Measurements from ENCODE around the gene IFRD2. TPM values are rescaled to one million over a fixed set of nuclear protein-coding genes. Genes with fewer than 3 reads are reported as not detected.
A peak's percentile ranks its signal among the peaks of the same experiment; 100 is the strongest.
"Not testable (repeated sequence)": the region's sequence is repeated elsewhere in the genome, so short reads cannot be mapped to it uniquely, and the experiment has no call there.

IFRD2 gene
- total RNA-seq, 2 donors from 2014 or later: 63.8 to 100 TPM

DNA sequence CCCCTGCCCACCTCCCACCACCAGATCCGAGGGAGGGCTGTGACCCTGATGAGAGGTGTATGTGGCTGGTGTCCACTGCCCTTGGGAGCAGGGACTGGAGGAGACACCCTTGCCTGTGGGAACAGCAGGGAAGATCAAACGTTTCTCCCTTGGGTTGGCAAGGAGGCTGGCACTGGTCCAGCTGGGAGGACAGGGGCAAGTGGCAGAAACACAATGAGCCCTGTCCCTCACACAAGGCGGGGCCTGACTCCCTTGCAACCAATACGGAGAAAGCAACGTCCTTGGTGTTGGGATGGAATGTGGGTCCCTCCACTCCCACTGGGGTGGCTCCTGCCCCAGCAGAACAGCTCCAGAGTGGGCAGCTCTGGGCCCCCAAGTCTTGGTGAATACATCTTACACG is 25.1 kb upstream of the IFRD2 start:
- no peak for ATAC-seq
- H3K27ac Mint-ChIP-seq: peak overlapping the region in 1 of 2 donors; percentile 60

DNA sequence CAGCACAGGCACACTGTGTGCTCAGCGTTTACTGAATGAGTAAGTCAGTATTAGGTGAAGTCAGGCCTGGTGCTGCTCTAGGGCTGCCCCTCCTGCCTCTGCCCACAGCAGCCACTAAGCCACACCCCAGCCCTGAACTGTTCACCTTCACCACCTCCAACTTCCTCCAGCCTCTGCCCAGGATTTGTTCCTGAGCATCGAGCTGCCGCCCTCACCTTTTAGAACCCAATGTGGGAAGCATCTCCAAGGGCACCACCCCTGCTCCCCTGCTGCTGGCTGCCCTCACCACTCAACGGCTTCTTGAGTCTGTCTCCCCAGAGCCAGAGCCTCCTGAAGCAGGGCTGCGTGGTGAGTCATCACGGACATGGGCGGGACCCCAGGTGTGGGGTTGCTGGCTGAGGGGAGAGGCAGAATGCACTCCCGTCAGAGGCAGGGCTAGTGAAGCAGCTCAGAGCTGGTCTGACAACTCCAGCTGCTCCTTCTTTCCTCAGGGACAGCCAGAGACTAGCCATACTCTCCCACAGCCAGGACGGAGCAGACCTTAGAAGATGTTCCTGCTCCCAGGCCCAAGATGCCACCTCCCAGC is 24.5 kb upstream of the IFRD2 start:
- Mint-ChIP-seq H3K27ac (peak overlapping the region; percentile 19 to 60), H3K36me3 (no peaks in the 10 kb centered on the region), H3K9me3 (no peaks in the 10 kb centered on the region)
- ATAC-seq: no peak
- DNase-seq (ENCODE audit: low spot score in 2 of 2): no peak

More for the DNA sequence above, 25.1 kb upstream of the IFRD2 start:
- no peak for DNase-seq (ENCODE audit: low spot score in 2 of 2)
- Mint-ChIP-seq H3K9me3 (no peaks in the 10 kb centered on the region), H3K36me3 (no peaks in the 10 kb centered on the region)

DNA sequence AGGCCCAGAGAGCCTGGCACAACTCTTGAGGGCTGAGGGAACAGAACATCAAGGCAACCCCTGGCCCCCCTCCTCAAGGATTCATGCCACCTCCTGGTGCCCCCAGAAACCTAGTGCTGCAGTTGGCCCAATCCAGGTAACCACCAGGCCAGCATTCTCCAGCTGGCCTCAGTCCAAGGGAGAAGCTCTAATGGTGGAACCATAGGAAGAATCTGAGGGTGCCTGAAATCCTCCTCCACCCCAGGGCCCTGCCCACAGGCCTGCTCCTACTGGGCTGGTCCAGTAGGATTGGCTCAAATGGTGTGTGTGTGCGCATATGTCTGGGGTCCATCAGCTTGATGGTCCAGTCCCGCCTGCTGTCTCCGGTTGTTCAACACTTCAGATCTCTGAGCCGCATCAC is 22.6 kb upstream of the IFRD2 start:
- DNase-seq (ENCODE audit: low spot score in 2 of 2) (no peak), ATAC-seq (no peak)
- H3K27ac Mint-ChIP-seq: no peak overlapping the region
- peaks cover 0 to under 1% of the 10 kb centered on the region in 2 donors for H3K36me3 Mint-ChIP-seq
- no peaks in the 10 kb centered on the region for H3K9me3 Mint-ChIP-seq

DNA sequence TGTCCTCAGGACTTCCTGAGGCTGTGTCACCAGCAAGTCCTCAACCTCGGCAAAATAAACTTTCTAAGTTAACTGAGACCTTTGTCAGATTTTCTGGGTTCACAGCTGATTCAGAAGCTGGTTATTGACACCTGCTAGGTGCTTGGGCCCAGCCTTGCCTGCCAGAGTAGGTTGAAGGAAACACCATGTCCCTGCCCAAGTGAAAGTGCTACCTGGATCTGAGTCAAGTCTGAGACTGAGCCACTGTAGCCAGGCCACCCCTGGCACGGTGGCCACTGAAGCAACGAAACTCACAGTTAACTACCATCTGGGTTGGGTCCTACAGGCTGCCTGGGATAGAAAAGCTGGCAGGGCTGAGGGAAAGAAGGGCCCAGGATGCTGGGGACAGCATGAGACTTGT is 22.1 kb upstream of the IFRD2 start:
- no peak for DNase-seq (ENCODE audit: low spot score in 2 of 2)
- peak overlapping the region; percentile 15 to 26 for H3K27ac Mint-ChIP-seq

DNA sequence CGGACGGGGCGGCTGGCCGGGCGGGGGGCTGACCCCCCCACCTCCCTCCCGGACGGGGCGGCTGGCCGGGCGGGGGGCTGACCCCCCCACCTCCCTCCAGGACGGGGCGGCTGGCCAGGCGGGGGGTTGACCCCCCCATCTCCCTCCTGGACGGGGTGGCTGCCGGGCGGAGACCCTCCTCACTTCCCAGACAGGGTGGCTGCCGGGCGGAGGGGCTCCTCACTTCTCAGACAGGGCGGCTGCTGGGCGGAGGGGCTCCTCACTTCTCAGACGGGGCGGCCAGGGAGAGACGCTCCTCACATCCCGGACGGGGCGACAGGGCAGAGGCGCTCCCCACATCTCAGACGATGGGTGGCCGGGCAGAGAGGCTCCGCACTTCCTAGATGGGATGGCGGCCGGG is 19.8 kb upstream of the IFRD2 start:
- not testable (repeated sequence) for DNase-seq (ENCODE audit: low spot score in 2 of 2); H3K9me3 Mint-ChIP-seq; H3K27ac Mint-ChIP-seq; H3K36me3 Mint-ChIP-seq; ATAC-seq

More for the DNA sequence above, 22.1 kb upstream of the IFRD2 start:
- Mint-ChIP-seq H3K9me3 (no peaks in the 10 kb centered on the region), H3K36me3 (peaks cover 0 to 4% of the 10 kb centered on the region in 2 donors)
- ATAC-seq: no peak

DNA sequence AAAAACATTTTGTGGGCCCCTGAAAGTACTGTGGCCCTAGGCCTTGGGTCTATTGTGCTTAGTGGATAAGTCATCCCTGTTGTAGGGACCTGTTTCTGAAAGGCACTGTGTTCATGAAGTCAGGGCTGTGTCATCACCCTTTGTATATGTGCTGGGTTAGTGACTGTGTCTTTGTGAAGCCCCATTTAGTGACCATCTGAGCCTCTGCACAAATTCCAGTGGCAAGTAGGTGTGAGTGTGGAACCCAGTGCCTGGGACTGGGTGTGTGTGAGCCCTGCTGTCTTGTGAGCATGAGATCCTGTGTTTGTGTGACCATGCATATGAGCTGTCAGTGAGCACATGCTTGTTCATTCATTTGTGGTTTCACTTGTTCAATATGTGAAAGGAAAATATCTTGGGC is 12.4 kb upstream of the IFRD2 start:
- Mint-ChIP-seq H3K9me3 (no peaks in the 10 kb centered on the region), H3K27ac (no peak overlapping the region), H3K36me3 (peaks cover 0 to 1% of the 10 kb centered on the region in 2 donors)
- ATAC-seq (peak; percentile 11 to 54), DNase-seq (ENCODE audit: low spot score in 2 of 2) (no peak)

DNA sequence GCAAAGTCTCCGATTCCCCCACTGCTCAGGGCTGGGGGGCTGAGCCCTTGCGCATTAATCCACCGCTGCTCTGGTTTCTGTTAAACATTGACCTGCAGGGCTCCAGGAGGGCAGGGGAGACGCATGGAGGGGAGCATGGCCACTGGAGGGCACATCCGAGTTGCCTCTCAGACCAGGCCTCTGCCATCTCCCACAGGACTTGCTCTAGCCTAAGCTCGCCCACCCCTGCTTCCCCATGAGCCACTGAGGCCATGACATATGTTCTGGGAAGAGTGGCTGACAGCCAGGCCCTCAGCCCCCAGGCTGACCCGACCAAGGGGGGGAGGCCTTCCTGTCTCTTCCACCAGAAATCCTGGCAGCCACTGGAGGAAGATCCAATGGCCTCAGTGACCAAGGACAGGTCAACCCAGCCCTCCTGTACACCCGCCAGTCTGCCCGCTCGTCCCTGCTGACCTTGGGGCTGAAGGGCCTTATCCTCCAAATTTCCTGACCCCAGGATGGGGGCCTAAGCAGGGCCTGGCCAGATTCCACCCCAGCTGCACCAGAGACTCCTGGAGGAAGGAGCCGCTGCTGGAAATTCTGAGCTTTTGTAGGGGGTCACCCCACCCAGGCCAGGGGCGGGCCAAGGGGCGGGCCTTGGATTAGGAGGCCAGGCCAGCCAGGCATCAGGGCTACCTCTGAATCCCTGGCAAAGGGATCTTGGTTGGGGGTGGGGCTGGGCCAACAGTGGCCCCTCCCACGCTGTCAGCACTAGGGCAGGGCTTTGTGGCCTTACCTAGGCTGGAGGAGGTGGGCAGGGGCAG is 11.0 kb upstream of the IFRD2 start, which contains the start of gene HYAL1:
TSS of gene HYAL1 (minus strand) at position 562 of the 803 bp plus-strand sequence. CDS start 618 bp downstream, outside the sequence.
- peaks cover 0 to 4% of the 10 kb centered on the region in 2 donors for H3K36me3 Mint-ChIP-seq
- no peak within 1 kb of the TSS for H3K27ac Mint-ChIP-seq
- ATAC-seq (no peak), DNase-seq (ENCODE audit: low spot score in 2 of 2) (no peak)
- no peaks in the 10 kb centered on the region for H3K9me3 Mint-ChIP-seq

DNA sequence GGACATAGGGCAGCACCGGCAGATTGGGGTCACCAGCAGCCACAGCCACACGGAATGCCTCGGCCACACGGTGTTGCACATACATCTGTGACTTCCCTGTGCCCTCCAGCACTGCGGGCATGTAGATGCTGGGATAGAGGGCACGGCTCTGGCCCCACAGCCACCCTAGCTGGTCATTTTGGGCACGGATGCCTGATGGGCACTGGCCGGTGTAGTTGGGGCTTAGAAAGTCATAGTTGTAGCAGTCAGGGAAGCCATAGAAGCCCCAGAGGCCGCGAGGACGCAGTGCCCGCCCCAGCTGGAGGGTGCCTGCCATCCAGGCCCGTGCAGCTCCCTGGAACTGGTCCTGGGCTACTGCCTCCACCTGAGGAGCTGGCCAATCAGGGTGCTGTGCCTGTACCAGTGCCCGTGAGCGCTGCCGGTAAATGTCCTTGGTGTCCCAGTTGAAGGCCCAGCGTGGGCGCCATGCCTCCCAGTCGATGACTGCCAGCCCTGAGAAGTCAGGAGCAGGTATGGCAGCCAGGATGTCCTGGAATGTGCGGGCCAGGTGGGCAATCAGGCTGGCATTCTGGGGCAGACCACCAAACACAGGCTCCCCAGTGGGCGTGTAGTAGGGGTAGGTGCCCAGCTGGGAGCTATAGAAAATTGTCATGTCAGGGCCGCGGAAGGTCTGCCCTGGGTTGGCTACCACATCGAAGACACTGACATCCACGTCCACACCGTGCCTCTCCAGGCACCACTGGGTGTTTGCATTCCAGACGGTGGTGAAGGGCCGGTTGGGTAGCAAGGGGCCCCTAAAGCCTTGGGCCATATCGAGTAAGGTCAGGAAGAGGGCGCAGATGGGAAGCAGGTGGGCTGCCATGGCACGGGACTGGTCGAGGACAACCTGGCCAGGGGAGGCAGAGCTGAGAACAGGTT is 10.1 kb upstream of the IFRD2 start:
- Mint-ChIP-seq H3K36me3 (peaks cover 0 to 4% of the 10 kb centered on the region in 2 donors), H3K9me3 (no peaks in the 10 kb centered on the region), H3K27ac (no peak overlapping the region)
- no peak for ATAC-seq
- no peak for DNase-seq (ENCODE audit: low spot score in 2 of 2)

DNA sequence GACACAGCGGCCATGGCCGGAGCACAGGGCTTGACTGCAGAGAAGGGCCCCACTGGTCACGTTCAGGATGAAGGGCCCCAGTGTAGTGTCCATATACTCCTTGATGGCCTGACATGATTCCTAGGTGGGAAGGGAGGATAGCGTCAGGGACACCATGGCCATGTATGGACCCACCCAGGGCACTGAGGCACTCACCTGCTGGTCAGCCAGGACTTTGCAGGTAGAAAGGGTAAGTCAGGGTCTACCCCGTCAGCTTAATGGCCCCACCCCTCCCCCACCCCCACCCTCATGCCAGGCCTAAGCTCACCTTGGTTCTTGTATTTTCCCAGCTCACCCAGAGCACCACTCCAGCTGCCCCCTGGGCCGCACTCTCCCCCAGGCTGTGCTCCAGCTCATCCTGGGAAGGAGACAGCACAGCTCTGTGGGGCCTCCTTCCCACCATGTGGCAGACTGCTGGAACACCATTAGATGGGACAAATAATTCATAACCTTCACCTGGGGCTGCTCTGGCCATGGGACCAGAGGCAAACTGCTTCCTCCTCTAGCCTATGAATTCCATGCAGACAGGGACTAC is 8.5 kb upstream of the IFRD2 start:
- peaks cover 0 to 4% of the 10 kb centered on the region in 2 donors for H3K36me3 Mint-ChIP-seq
- ATAC-seq (no peak), DNase-seq (ENCODE audit: low spot score in 2 of 2) (no peak)
- H3K9me3 Mint-ChIP-seq: no peaks in the 10 kb centered on the region
- peak overlapping the region in 1 of 2 donors; percentile 89 for H3K27ac Mint-ChIP-seq

DNA sequence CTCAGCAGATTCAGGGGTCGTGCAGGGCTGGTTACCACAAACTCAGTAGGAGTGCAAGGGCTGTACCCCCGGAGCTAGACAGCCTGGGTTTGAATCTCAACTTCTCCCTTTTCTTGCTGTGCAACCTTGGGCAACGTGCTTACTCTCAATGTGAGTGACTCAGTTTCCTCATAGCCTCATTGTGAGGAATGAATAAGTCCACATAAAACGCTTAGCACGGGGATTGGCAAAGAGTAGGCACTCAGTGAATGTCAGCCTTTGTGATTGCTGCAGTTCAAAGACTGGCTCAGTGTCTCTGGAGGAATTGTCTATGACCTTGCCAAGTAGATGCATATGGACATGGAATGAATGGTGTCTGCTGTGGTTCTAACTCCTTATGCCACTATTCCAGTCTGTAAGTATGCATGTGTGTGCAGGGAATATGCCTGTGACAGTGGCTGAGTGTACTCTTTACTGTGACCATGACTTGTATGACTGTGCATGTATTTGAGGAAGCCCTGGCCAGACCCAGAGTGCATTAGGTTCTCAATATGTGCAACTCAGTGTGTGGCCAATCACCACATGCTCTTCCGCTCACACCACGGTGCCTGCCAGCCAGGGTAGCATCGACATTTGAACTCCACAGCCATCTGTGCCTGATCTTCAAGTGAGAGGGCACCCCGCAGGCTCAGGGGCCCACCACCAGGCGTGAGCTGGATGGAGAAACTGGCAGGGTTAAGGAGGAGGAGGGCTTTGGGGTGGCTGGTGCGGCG is 7.9 kb upstream of the IFRD2 start:
- ATAC-seq: peak in 1 of 2 donors; percentile 52
- DNase-seq (ENCODE audit: low spot score in 2 of 2): no peak
- peak overlapping the region; percentile 89 for H3K27ac Mint-ChIP-seq
- H3K9me3 Mint-ChIP-seq: no peaks in the 10 kb centered on the region
- H3K36me3 Mint-ChIP-seq: peaks cover 0 to 4% of the 10 kb centered on the region in 2 donors

DNA sequence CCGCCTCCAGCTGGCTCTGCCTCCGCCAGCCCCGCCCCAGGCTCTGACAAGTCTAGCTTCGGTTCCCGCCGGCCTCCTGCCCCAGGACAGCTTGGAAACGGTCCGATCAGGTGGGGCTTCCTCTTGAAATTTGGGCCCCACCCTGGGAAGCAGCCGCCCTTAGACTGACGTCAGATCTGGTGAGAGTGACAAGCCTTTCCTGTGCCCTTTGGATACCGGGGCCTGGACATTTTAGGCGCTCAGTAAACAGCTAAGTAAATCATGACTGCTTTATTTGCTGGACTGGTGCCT is 7.4 kb upstream of the IFRD2 start:
- Mint-ChIP-seq H3K27ac (peak overlapping the region; percentile 89), H3K36me3 (peaks cover 0 to 4% of the 10 kb centered on the region in 2 donors), H3K9me3 (no peaks in the 10 kb centered on the region)
- ATAC-seq: no peak
- no peak for DNase-seq (ENCODE audit: low spot score in 2 of 2)

DNA sequence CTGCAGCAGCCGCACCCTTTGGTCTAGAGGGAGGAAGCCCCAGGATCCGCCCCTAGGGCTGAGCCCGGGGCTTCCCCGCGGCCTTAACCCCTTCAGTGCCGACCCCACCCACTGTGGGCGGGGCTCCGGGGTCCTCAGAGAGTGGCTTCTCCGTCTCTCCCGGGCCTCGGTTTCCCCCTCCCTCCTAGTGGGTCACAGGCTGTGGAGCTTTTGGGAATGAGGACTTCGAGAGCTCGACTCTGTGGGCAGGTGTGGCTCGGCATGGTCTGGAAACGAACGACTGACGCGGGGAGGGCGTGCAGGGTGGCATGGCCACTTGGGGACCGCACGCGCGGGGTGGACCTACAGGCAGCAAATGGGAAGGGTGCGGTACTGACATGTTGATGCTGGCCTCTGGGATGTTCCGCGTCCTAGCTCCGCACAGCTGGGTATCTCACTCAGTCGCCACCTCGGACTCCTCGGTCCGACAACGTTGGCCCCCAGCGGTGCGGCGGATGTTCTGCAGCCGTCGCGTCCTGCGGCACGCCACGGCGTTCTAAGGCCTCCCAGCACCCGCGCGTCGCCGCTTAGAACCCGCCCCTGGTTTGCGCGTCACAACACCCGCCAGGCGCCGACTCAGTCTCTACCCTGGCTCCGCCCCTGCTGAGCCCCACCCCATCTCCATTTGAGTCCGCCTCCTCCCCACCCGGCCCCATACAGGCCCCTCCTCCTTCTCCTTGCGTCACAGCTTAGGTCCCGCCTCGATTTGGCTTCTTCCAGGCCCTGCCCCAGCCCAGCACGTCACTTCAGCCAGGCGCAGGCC is 6.8 kb upstream of the IFRD2 start, which contains the start of the genes HYAL3 and NAA80:
TSS of gene HYAL3 (minus strand) at position 570 of the 802 bp plus-strand sequence. CDS start 3,803 bp downstream, outside the sequence.
TSS of gene NAA80 (minus strand) at position 570 of the 802 bp plus-strand sequence. CDS start 1,942 bp downstream, outside the sequence.
- Mint-ChIP-seq H3K9me3 (no peaks in the 10 kb centered on the region), H3K27ac (peak within 1 kb of the TSS; percentile 89 to 99), H3K36me3 (peaks cover 0 to 4% of the 10 kb centered on the region in 2 donors)
- ATAC-seq: peak; percentile 83 to 90
- DNase-seq (ENCODE audit: low spot score in 2 of 2): peak; percentile 98 to 99

DNA sequence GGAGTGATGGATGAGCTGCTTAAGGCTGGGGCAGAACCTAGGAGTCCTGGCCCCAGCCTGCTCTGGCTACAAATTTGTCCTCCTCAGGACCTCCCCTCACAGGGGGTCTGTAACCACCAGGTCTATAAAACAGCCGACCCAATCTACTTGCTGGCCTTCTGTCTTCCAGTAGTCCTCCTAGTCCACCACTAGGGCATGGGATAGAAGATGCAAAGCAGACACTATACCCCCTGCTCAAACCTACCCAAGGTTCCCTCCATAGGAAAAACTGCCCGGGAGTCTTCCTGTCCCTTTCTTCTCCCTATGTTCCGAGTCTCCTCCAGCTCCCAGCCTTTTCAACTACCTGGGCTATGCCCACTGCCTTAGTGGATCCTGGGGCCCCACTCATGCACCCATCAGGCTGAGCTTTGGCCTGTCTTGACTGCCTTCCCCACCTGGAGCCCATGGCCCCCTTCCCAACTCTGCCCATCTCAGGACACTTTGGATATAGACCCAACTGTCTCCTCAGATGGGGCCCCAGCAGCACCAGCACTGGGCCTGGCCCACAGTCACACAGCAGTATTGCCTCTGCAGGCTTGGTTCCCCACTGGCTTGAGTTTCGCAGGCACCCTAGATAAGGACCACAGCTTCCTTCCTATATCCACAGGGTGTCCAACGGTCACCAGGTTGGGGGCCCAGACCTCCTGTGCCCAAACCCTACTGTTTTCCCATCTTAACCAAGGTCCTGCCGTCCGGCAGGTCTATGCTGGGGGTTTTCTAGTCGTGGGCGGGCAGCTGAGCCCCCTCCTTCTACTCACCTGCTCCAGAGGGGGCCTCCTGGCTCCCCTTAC is 5.9 kb upstream of the IFRD2 start:
- DNase-seq (ENCODE audit: low spot score in 2 of 2): no peak

DNA sequence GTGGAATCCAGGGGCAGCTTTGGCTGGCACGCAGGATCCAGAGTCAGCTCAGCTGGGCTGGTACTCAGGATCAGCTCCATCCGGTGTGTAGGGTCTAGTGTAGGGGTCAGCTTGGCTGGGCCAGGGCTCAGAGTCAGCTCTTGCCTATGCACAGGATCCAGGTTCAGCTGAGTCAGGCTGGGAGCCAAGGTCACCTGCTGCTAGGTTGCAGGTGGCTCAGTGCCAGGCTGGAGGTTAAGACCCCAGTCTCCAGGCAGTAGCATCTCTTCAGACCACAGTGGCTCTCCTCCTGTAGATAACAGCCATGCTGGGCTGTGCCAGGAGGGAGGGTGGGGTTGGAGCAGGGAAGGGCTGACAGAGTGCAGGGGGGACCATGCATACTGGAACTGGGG is 5.2 kb upstream of the IFRD2 start:
- Mint-ChIP-seq H3K27ac (no peak overlapping the region), H3K9me3 (no peaks in the 10 kb centered on the region), H3K36me3 (peaks cover 0 to 8% of the 10 kb centered on the region in 2 donors)
- ATAC-seq: no peak
- DNase-seq (ENCODE audit: low spot score in 2 of 2): no peak

More for the DNA sequence above, 5.9 kb upstream of the IFRD2 start:
- Mint-ChIP-seq H3K36me3 (peaks cover 0 to 4% of the 10 kb centered on the region in 2 donors), H3K9me3 (no peaks in the 10 kb centered on the region), H3K27ac (peak overlapping the region; percentile 44 to 89)
- ATAC-seq: no peak

All from activated naive CD4-positive, alpha-beta T cell treated with anti-CD3 and anti-CD28 coated beads, Interleukin-2, amount 50 U/mL, for 72 hours (primary cell).